HepG2 (cell line): ENCODE data around the gene ANP32B.

Experiments used
- ATF2 ChIP-seq: sonication (generic); formaldehyde crosslinking; IDR thresholded peaks from 2 replicates; pipeline ENCODE4 v1.4.0; 2020; ENCODE audit warnings: missing genetic modification reagents
- CHD2 ChIP-seq: IDR thresholded peaks from 2 replicates; pipeline ENCODE4 v1.6.1; 2011; ENCODE audit warnings: low read depth, low read length, improper control_type of control experiment
- CTCF ChIP-seq: sonication (generic); formaldehyde crosslinking; IDR thresholded peaks from 2 replicates; pipeline ENCODE4 v1.5.0; 2020; ENCODE audit warnings: mild to moderate bottlenecking, missing genetic modification reagents, moderate library complexity
- EZH2 ChIP-seq: conservative IDR thresholded peaks from 2 replicates; pipeline ENCODE4 v1.6.1; 2012; ENCODE audit warnings: mild to moderate bottlenecking, low read depth, low read length, moderate library complexity
- MAFG ChIP-seq: sonication (generic); formaldehyde crosslinking; IDR thresholded peaks from 2 replicates; pipeline ENCODE4 v1.5.1; 2020; ENCODE audit warnings: mild to moderate bottlenecking, missing genetic modification reagents
- POLR2A ChIP-seq, 2 experiments: IDR thresholded peaks; 2 replicates each; pipeline ENCODE4 v1.6.1; 2011; ENCODE audit warnings: low read depth in 2 of 2, low read length in 2 of 2, mild to moderate bottlenecking in 1 of 2, moderate library complexity in 1 of 2; ENCODE audit not compliant: insufficient read depth in 1 of 2
- RAD51 ChIP-seq: fragments of 450-650 bp; IDR thresholded peaks from 2 replicates; pipeline ENCODE4 v1.6.1; 2016; ENCODE audit warnings: borderline replicate concordance
- U2AF2 ChIP-seq: fragments of 200-400 bp; formaldehyde crosslinking; IDR thresholded peaks from 2 replicates; pipeline ENCODE4 v1.6.1; 2017; ENCODE audit warnings: low read depth, mild to moderate bottlenecking, low read length
- USF2 ChIP-seq, 2 experiments: sonication (generic) in 1 of 2; formaldehyde crosslinking in 1 of 2; IDR thresholded peaks; 2 replicates each; pipeline versions ENCODE4 v1.5.1 to v1.6.1; 2011 to 2020; ENCODE audit warnings: borderline replicate concordance in 1 of 2, low read depth in 1 of 2, low read length in 1 of 2, mild to moderate bottlenecking in 1 of 2, missing genetic modification reagents in 1 of 2, moderate library complexity in 1 of 2
- ZKSCAN5 ChIP-seq: sonication (generic); formaldehyde crosslinking; IDR thresholded peaks from 2 replicates; pipeline ENCODE4 v1.5.1; 2020; ENCODE audit warnings: mild to moderate bottlenecking, missing genetic modification reagents
- ZNF275 ChIP-seq: sonication (generic); formaldehyde crosslinking; IDR thresholded peaks from 2 replicates; pipeline ENCODE4 v1.8.0; 2022; ENCODE audit warnings: missing genetic modification reagents, mild to moderate bottlenecking, inconsistent platforms, borderline replicate concordance
- ZNF414 ChIP-seq: sonication (generic); formaldehyde crosslinking; IDR thresholded peaks from 2 replicates; pipeline ENCODE4 v1.5.0; 2020; ENCODE audit warnings: missing genetic modification reagents
- ZNF543 ChIP-seq: sonication (generic); formaldehyde crosslinking; IDR thresholded peaks from 2 replicates; pipeline ENCODE4 v1.4.0; 2020; ENCODE audit warnings: mild to moderate bottlenecking, missing genetic modification reagents
- ZNF850 ChIP-seq: sonication (generic); formaldehyde crosslinking; conservative IDR thresholded peaks from 2 replicates; pipeline ENCODE4 v1.9.0; 2021; ENCODE audit warnings: mild to moderate bottlenecking, missing genetic modification reagents

- TF ChIP-seq CHD2: no peak
- no peak for TF ChIP-seq CTCF (CRISPR knock-in tag)
- TF ChIP-seq MAFG: no peak
- TF ChIP-seq RAD51: no peak
- TF ChIP-seq ZNF275 (CRISPR knock-in tag): no peak
- TF ChIP-seq U2AF2: no peak
- no peak for TF ChIP-seq ZNF543 (CRISPR knock-in tag)
- no peak for TF ChIP-seq EZH2
- TF ChIP-seq USF2 (IDR thresholded peaks at IDR 0.05; ENCODE audit: low read depth, low read length): no peak
- no peak for TF ChIP-seq USF2 (CRISPR knock-in tag; IDR thresholded peaks at IDR 0.05; ENCODE audit: borderline replicate concordance)
- no peak for TF ChIP-seq ZKSCAN5 (CRISPR knock-in tag)
- no peak for TF ChIP-seq ZNF850 (CRISPR knock-in tag)
- no peak for TF ChIP-seq ZNF414 (CRISPR knock-in tag)
- TF ChIP-seq POLR2A (IDR thresholded peaks at IDR 0.05; ENCODE audit: insufficient read depth in 1 of 2, low read depth in 2 of 2, low read length in 2 of 2): no peak
- TF ChIP-seq ATF2 (CRISPR knock-in tag): no peak
Measured at GRCh38 chr9:98006127-98006796, 23.1 kb downstream of the ANP32B start.
